ENCODE results near the gene EFCAB6. TPM values are rescaled to one million over a fixed set of nuclear protein-coding genes. Genes with fewer than 3 reads are reported as not detected.

The EFCAB6 gene
- total RNA-seq, 2 donors from 2014 or later: 2.2 to 2.5 TPM

DNA sequence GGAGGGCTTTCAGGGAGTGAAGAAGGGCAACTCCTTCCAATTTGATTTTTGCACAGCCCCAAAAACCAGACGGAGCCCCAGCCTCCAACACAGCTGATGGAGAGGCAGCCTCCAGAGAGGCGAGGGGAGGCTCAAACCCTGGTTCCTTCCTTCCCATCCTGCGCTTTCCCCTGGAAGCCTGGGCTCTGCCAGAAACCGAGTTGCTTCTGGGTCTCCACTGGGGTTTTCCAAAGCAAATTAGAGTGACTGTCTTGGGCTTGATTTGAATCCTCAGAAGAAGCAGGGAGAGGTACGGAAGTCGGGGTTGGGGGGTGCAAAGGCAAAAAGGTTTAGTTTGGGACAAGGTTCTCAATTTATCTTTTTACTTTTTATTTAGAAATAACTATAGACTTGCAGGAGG lies 271.1 kb downstream of the EFCAB6 start:
- Histone ChIP-seq H3K36me3 (no peaks in the 10 kb centered on the region), H3K4me3 (no peak overlapping the region), H3K27me3 (replicated peaks; ENCODE audit: insufficient read depth) (no peaks in the 10 kb centered on the region), H3K9me3 (peaks cover 5% of the 10 kb centered on the region), H3K4me1 (ENCODE audit: control insufficient read depth in 1 of 2, low read depth in 2 of 2) (no peaks in the 10 kb centered on the region), H3K27ac (no peak overlapping the region)
- no peak for TF ChIP-seq CTCF (IDR thresholded peaks at IDR 0.05)
- DNase-seq (ENCODE audit: low spot score) (no peak), ATAC-seq (ENCODE audit: insufficient number of reproducible peaks, low FRiP score, low read depth) (no peak)

- Histone ChIP-seq H3K4me3 (no peak overlapping the region), H3K9me3 (peaks cover 5% of the 10 kb centered on the region), H3K36me3 (no peaks in the 10 kb centered on the region), H3K27ac (no peak overlapping the region), H3K27me3 (replicated peaks; ENCODE audit: insufficient read depth) (no peaks in the 10 kb centered on the region), H3K4me1 (ENCODE audit: control insufficient read depth in 1 of 2, low read depth in 2 of 2) (no peaks in the 10 kb centered on the region)
- DNase-seq (ENCODE audit: low spot score) (no peak), ATAC-seq (ENCODE audit: insufficient number of reproducible peaks, low FRiP score, low read depth) (no peak)
- no peak for TF ChIP-seq CTCF (IDR thresholded peaks at IDR 0.05)
These were observed 271.6 kb downstream of the EFCAB6 start for GRCh38 chr22:43540529-43540923.

- ATAC-seq (ENCODE audit: insufficient number of reproducible peaks, low FRiP score, low read depth) (no peak), DNase-seq (ENCODE audit: low spot score) (no peak)
- H3K4me3 ChIP-seq: no peak overlapping the region
- no peak overlapping the region for H3K27ac ChIP-seq
- no peaks in the 10 kb centered on the region for H3K27me3 ChIP-seq (replicated peaks; ENCODE audit: insufficient read depth)
- H3K36me3 ChIP-seq: no peaks in the 10 kb centered on the region
- TF ChIP-seq CTCF (IDR thresholded peaks at IDR 0.05): no peak
- H3K9me3 ChIP-seq: peaks cover 5% of the 10 kb centered on the region
- no peaks in the 10 kb centered on the region for H3K4me1 ChIP-seq (ENCODE audit: control insufficient read depth in 1 of 2, low read depth in 2 of 2)
These were observed 272.3 kb downstream of the EFCAB6 start for GRCh38 chr22:43539572-43540528.

DNA sequence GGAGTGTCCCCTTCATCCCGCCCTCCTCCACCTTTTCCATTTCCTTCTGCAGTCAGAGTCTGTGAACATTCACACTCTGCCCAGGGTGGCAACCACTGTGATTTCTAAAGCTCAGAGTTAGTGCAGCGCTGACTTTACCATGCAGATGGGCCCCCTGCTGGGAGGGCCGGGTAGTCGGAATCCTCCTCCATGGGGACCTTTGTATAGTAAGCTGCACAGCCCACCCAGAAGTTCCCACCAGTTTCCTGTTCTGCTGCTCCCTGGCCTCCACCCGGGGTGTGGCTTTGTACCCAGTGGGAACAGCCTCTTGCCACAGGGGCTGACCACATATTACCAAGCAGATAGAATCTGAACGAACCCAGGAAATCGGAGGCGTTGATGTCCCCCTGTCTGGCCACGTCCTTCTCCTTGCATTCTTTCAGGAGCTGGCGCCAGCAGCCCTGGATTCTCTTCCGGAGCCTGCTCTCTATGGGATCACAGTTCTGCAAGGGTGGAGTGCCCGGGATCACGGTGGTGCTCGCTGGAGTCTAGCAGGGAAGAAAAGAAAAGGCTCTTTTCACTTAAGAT lies 275.0 kb downstream of the EFCAB6 start:
- Histone ChIP-seq H3K36me3 (no peaks in the 10 kb centered on the region), H3K9me3 (peaks cover 5% of the 10 kb centered on the region), H3K4me1 (ENCODE audit: control insufficient read depth in 1 of 2, low read depth in 2 of 2) (no peaks in the 10 kb centered on the region), H3K27me3 (replicated peaks; ENCODE audit: insufficient read depth) (no peaks in the 10 kb centered on the region), H3K27ac (no peak overlapping the region), H3K4me3 (no peak overlapping the region)
- ATAC-seq (ENCODE audit: insufficient number of reproducible peaks, low FRiP score, low read depth): no peak
- no peak for TF ChIP-seq CTCF (IDR thresholded peaks at IDR 0.05)
- no peak for DNase-seq (ENCODE audit: low spot score)

DNA sequence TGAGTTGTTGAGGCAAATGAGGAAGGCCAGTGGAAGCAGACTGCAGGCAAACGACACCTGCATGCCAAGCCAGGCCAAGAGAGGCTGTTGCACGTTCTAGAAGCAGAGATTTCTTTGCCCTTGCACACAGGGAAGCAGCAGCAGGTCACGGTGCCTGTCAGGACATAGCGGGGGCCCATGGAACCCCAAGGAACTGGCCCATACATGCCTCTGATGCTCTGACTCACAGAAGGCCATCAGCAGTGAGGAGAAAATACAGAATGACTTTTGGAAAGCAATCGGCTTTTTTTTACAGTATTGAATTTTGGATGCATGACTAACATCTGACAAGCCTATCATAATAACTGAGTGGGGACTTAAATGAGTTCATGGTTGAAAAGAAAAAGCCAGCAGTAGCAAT lies 276.4 kb downstream of the EFCAB6 start:
- H3K9me3 ChIP-seq: peaks cover 5% of the 10 kb centered on the region
- ATAC-seq (ENCODE audit: insufficient number of reproducible peaks, low FRiP score, low read depth) (no peak), DNase-seq (ENCODE audit: low spot score) (no peak)
- no peaks in the 10 kb centered on the region for H3K27me3 ChIP-seq (replicated peaks; ENCODE audit: insufficient read depth)
- no peaks in the 10 kb centered on the region for H3K4me1 ChIP-seq (ENCODE audit: control insufficient read depth in 1 of 2, low read depth in 2 of 2)
- H3K4me3 ChIP-seq: no peak overlapping the region
- TF ChIP-seq CTCF (IDR thresholded peaks at IDR 0.05): no peak
- no peaks in the 10 kb centered on the region for H3K36me3 ChIP-seq
- H3K27ac ChIP-seq: no peak overlapping the region
